GM10847 (cell line): Measurements from ENCODE around the gene LRRC56.
A peak's percentile ranks its signal among the peaks of the same experiment; 100 is the strongest.

Source experiments
- POLR2A ChIP-seq: IDR thresholded peaks from 2 replicates; pipeline ENCODE4 v1.6.1; 2011; ENCODE audit not compliant: insufficient read length; ENCODE audit errors: extremely low read depth

LRRC56 gene

DNA sequence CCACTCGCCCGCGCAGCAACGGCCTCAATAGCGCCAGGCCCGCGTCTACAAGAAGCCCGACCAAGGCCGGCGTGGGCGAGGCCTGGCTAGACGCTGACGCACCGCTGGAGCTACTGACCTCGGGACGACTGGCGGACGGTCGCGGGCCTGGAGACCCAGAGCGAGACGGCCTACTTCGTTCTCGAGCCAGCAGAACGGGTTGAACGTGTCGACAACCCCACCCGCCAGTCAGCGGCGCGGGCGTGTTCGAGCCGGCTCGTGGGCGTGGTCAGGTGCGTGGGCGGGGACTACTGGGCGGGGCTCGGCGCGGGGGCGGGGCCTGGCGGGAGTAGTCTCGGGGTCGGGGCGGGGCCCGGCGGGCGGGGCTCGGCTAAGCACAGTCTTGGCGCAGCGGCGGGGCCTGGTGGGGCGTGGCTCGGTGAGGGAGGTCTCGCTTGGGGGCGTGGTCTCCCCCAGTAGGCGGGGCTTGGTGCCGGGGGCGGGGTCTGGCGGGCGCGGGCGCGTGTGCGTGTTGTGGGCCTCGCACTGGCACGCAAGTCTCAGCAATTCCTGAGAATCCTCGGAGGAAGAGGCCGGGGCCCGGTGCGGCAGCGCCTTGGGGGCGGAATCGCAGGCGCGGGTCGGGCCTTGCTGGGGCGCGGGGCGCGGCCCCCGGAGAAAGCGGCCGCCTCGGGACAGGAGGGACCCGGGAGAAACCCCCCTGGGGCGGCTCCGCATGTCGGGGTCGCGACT lies 30.2 kb upstream of the LRRC56 start, which contains the start of gene RNH1:
Gene RNH1, minus strand, starts transcription at position 248 of the 732 bp plus-strand sequence. CDS start 5,080 bp downstream, outside the sequence.
- peak; percentile 58 for TF ChIP-seq POLR2A

DNA sequence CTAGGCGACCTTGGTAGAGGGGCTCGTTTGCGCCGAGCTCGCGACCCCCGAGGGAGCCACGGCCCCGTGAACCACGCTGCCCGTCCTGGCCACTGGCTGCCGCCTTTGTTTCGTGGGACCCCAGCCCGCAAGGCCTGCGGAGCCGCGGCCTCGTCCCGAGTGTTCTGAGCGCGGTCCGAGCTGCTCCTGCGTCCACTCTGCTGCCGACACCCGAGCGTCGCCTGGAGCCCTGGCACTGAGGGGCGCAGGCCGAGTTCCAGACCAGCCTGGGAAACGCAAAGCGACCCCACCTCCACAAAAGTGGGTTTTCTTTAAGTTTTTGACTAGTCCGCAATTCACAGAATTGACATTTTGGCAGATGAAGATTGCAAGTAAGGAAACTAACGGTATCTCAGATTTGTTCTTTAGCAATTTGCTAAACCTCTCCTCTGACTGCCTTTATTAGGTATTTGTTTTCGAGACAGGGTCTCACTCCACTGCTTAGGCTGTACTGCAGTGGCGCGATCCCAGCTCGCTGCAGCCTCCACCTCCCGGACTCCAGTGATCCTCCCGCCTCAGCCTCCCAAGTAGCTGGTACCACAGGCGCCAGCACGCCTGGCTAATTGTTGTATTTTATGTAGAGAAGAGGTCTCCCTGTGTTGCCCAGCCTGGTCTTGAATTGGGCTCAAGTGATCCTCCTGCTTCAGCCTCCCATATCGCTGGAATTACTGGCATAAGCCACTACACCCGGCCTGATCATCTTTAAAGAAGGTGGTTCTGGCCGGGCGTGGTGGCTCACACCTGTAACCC lies 29.4 kb upstream of the LRRC56 start:
- no peak for TF ChIP-seq POLR2A

DNA sequence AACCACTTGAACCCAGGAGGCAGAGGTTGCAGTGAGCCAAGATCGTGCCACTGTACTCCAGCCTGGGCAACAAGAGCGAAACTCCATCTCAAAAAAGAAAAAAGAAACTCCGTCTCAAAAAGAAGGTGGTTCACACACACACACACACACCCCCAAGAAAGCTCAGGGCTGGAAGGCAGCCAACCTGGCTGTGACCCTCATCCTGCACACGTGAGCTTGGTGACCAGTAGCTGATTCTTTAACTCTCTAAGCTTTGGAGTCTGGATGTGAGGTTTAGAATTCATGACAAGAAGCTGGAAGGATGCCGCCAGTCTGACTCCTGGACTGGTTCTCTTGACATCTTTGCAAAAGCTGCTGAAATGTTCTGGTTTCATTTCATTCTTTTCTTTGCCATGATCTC lies 28.4 kb upstream of the LRRC56 start:
- no peak for TF ChIP-seq POLR2A

DNA sequence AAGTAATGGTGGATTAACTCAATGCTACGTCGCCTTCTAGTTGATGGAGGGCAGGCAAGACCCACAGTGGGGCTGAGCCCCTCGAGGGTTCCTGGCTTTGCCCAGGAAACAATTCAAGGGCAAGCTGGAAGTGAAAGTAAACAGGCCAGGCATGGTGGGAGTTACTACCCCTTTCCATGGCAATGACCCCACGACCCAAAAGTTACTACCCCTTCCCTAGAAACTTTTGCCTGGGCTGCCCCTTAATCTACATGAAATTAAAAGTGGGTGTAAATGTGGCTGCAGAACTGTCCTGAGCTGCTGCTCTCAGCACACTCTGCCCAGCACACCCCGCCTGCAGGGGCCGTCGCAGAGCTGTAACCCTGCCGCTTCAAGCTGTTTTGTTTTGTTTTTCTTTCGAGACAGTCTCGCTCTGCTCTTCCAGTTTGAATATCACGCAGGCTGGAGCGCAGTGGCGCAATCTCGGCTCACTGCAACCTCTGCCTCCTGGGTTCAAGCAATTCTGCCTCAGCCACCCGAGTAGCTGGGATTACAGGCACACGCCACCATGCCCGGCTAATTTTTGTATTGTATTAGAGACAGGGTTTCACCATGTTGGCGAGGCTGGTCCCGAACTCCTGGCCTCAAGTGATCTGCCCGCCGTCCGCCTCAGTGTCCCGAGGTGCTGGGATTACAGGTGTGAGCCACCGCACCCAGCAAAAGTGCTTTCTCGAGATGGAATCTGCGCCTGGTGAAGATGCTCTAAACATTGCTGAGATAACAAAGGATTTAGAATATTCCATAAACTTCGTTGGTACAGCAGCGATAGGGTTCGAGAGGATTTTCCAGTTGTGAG lies 24.3 kb upstream of the LRRC56 start:
- TF ChIP-seq POLR2A = no peak

GRCh38 chr11:514606-515005 lies 22.7 kb upstream of the LRRC56 start:
- no peak for TF ChIP-seq POLR2A

DNA sequence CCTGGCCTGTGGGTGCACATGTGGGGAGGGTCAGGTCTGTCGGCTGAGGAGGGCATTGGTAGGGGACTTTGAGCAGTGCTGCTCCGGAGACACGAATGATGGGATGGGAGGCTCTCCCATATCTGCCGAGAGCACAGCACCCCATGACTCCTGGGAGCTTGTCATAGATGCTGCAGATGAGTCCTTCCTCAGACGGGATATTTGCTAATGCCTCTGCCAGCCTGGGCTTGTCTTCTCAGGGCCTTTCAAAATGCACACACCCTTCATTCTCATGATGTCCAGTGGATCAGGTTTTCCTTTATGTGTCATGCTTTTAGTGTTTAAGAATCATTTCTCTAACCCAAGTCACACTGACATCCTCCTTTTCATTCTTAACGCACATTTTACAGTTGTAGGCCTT lies 22.2 kb upstream of the LRRC56 start:
- TF ChIP-seq POLR2A = no peak

- no peak for TF ChIP-seq POLR2A
Measured at GRCh38 chr11:516400-516799, 20.9 kb upstream of the LRRC56 start.

GRCh38 chr11:518463-519202 lies 18.7 kb upstream of the LRRC56 start:
- TF ChIP-seq POLR2A = peak; percentile 20

GRCh38 chr11:520428-521176 lies 16.7 kb upstream of the LRRC56 start:
- no peak for TF ChIP-seq POLR2A

GRCh38 chr11:521177-521688 lies 16.1 kb upstream of the LRRC56 start:
- TF ChIP-seq POLR2A = no peak

DNA sequence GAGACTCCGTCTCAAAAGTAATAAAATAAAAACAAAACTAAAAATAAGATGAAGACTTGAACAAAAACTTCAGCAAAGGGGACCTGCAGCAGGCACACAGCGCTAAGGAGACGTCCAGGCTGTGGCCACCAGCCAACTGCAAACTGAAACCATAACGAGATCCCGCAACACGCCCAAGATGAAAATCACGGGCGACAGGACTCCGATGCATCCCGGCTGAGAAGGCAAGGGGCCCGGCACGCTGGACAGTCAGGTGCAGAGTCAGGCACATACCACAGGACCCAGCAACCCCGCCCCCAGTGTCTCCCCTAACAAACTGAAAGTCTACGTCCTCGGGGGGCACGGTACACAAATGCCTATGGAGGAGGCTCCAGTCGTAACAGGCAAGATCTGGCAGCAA lies 11.1 kb upstream of the LRRC56 start:
- TF ChIP-seq POLR2A = no peak

DNA sequence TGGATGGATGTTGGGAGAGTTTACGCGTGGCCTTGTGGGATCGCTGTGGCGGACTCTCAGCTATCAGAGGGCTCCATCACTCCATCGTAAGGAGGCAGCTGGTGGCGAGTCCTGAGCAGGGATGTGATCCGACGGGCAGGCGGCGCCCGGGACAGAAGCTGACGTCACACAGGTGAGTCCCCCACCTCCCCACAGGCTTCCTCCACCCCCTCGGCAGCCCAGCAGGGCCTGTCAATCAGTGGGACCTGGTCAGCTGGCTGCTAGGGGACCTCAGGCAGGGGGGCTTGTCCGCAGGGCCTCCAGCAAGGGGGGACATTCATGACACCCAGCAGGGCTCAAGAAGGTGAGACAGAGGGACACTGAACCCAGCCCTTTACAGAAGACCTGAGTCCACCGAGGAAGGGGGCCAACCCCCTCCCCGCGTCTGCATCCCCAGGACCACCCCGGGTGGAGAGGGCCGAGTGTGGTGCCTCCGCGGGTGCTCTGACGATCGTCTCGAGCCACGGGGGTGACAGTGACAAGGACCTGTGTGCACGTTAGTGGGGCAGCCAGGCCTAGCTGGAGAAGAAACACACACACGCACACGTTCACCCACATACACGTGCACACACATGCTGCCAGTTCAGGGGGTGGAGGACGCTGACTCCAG lies 9.0 kb upstream of the LRRC56 start:
- no peak for TF ChIP-seq POLR2A
